SK-N-SH treated with all-trans-retinoic acid at 6 μM for 48 hours (cell line): ENCODE data around the gene ADAMTS20.
"Not testable (repeated sequence)": the region's sequence is repeated elsewhere in the genome, so short reads cannot be mapped to it uniquely, and the experiment has no call there.

Experiments
- ESRRG ChIP-seq: fragments of 250-450 bp; sonication (Bioruptor Pico); IDR thresholded peaks from 2 replicates; pipeline ENCODE4 v1.6.1; 2021; ENCODE audit warnings: mild to moderate bottlenecking
- ZFP3 ChIP-seq: fragments of 250-450 bp; sonication (Bioruptor Pico); IDR thresholded peaks from 2 replicates; pipeline ENCODE4 v1.5.0; 2020; ENCODE audit warnings: mild to moderate bottlenecking, moderate library complexity
- ZFP30 ChIP-seq: fragments of 450-650 bp; formaldehyde crosslinking; IDR thresholded peaks from 2 replicates; pipeline ENCODE4 v1.5.0; 2022; ENCODE audit warnings: mild to moderate bottlenecking, moderate library complexity
- ZNF565 ChIP-seq: fragments of 450-650 bp; formaldehyde crosslinking; conservative IDR thresholded peaks from 2 replicates; pipeline ENCODE4 v1.5.0; 2020; ENCODE audit warnings: low read depth, mild to moderate bottlenecking, moderate library complexity
- ZNF70 ChIP-seq: fragments of 450-650 bp; formaldehyde crosslinking; IDR thresholded peaks from 2 replicates; pipeline ENCODE4 v1.5.0; 2020; ENCODE audit warnings: mild to moderate bottlenecking, moderate library complexity
- ZNF8 ChIP-seq: fragments of 450-650 bp; formaldehyde crosslinking; IDR thresholded peaks from 2 replicates; pipeline ENCODE4 v1.5.0; 2020; ENCODE audit warnings: mild to moderate bottlenecking, moderate library complexity
- TF ChIP-seq, protein P1 (sequence below): fragments of 250-450 bp; sonication (Bioruptor Pico); IDR thresholded peaks from 2 replicates; pipeline ENCODE4 v1.5.0; 2020; ENCODE audit warnings: mild to moderate bottlenecking, moderate library complexity
- TF ChIP-seq, protein P2 (sequence below): fragments of 250-450 bp; sonication (Bioruptor Pico); IDR thresholded peaks from 2 replicates; pipeline ENCODE4 v1.5.1; 2021; ENCODE audit warnings: mild to moderate bottlenecking, moderate library complexity
- TF ChIP-seq, protein P3 (sequence below): fragments of 250-450 bp; sonication (Bioruptor Pico); IDR thresholded peaks from 2 replicates; pipeline ENCODE4 v1.8.0; 2020; ENCODE audit warnings: mild to moderate bottlenecking, moderate library complexity, borderline replicate concordance

DNA sequence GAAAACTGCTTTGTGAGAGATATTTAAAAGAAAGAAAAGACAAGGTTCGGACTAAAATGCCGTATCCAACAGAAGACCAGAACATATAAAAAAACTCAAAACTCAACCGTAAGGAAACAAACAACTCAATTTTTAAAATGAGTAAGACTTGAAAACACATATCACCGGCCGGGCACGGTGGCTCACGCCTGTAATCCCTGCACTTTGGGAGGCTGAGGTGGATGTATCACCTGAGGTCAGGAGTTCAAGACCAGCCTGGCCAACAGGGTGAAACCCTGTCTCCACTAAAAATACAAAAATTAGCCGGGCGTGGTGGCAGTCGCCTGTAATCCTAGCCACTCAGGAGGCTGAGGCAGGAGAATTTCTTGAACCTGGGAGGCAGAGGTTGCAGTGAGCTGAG is 192.0 kb downstream of the ADAMTS20 start:
- TF ChIP-seq ZFP30 (CRISPR knock-in tag); ZFP3; ZNF565 (CRISPR knock-in tag); ESRRG (CRISPR knock-in tag); ZNF8; ZNF70: not testable (repeated sequence)
- TF ChIP-seq, protein P1, sequence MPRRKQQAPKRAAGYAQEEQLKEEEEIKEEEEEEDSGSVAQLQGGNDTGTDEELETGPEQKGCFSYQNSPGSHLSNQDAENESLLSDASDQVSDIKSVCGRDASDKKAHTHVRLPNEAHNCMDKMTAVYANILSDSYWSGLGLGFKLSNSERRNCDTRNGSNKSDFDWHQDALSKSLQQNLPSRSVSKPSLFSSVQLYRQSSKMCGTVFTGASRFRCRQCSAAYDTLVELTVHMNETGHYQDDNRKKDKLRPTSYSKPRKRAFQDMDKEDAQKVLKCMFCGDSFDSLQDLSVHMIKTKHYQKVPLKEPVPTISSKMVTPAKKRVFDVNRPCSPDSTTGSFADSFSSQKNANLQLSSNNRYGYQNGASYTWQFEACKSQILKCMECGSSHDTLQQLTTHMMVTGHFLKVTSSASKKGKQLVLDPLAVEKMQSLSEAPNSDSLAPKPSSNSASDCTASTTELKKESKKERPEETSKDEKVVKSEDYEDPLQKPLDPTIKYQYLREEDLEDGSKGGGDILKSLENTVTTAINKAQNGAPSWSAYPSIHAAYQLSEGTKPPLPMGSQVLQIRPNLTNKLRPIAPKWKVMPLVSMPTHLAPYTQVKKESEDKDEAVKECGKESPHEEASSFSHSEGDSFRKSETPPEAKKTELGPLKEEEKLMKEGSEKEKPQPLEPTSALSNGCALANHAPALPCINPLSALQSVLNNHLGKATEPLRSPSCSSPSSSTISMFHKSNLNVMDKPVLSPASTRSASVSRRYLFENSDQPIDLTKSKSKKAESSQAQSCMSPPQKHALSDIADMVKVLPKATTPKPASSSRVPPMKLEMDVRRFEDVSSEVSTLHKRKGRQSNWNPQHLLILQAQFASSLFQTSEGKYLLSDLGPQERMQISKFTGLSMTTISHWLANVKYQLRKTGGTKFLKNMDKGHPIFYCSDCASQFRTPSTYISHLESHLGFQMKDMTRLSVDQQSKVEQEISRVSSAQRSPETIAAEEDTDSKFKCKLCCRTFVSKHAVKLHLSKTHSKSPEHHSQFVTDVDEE (CRISPR knock-in tag): not testable (repeated sequence)
- TF ChIP-seq, protein P2, sequence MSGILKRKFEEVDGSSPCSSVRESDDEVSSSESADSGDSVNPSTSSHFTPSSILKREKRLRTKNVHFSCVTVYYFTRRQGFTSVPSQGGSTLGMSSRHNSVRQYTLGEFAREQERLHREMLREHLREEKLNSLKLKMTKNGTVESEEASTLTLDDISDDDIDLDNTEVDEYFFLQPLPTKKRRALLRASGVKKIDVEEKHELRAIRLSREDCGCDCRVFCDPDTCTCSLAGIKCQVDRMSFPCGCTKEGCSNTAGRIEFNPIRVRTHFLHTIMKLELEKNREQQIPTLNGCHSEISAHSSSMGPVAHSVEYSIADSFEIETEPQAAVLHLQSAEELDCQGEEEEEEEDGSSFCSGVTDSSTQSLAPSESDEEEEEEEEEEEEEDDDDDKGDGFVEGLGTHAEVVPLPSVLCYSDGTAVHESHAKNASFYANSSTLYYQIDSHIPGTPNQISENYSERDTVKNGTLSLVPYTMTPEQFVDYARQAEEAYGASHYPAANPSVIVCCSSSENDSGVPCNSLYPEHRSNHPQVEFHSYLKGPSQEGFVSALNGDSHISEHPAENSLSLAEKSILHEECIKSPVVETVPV (CRISPR knock-in tag): not testable (repeated sequence)
- TF ChIP-seq, protein P3, sequence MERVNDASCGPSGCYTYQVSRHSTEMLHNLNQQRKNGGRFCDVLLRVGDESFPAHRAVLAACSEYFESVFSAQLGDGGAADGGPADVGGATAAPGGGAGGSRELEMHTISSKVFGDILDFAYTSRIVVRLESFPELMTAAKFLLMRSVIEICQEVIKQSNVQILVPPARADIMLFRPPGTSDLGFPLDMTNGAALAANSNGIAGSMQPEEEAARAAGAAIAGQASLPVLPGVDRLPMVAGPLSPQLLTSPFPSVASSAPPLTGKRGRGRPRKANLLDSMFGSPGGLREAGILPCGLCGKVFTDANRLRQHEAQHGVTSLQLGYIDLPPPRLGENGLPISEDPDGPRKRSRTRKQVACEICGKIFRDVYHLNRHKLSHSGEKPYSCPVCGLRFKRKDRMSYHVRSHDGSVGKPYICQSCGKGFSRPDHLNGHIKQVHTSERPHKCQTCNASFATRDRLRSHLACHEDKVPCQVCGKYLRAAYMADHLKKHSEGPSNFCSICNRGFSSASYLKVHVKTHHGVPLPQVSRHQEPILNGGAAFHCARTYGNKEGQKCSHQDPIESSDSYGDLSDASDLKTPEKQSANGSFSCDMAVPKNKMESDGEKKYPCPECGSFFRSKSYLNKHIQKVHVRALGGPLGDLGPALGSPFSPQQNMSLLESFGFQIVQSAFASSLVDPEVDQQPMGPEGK (CRISPR knock-in tag): not testable (repeated sequence)
